Stimulated activated naive CD8-positive, alpha-beta T cell treated with anti-CD3 and anti-CD28 coated beads, Interleukin-15, Interleukin-2, amounts not matched to agents 100 ng/mL and 50 ng/mL, for 24 hours (primary cell): Measurements from ENCODE around the gene DTWD1.
"Not testable (repeated sequence)": the region's sequence is repeated elsewhere in the genome, so short reads cannot be mapped to it uniquely, and the experiment has no call there.

Experiments used
- H3K27ac Mint-ChIP-seq: one replicate; pipeline ENCODE4 v1.8.0; 2021; ENCODE audit warnings: mild to moderate bottlenecking, mixed read lengths
- H3K27me3 Mint-ChIP-seq: one replicate; pipeline ENCODE4 v1.8.0; 2021; ENCODE audit warnings: mixed read lengths
- H3K36me3 Mint-ChIP-seq: one replicate; pipeline ENCODE4 v1.8.0; 2021; ENCODE audit warnings: low read depth, mixed read lengths
- H3K4me1 Mint-ChIP-seq: one replicate; pipeline ENCODE4 v1.8.0; 2021; ENCODE audit warnings: low read depth, mixed read lengths
- H3K4me3 Mint-ChIP-seq: one replicate; pipeline ENCODE4 v1.8.0; 2021; ENCODE audit warnings: mild to moderate bottlenecking, mixed read lengths
- H3K9me3 Mint-ChIP-seq: one replicate; pipeline ENCODE4 v1.8.0; 2021; ENCODE audit warnings: mixed read lengths

DTWD1 gene

GRCh38 chr15:49624056-49624455 is 3.2 kb downstream of the DTWD1 start:
- no peaks in the 10 kb centered on the region for H3K27me3 Mint-ChIP-seq
- peaks cover 40% of the 10 kb centered on the region for H3K4me1 Mint-ChIP-seq
- no peak overlapping the region for H3K4me3 Mint-ChIP-seq
- H3K36me3 Mint-ChIP-seq: peaks cover 33% of the 10 kb centered on the region
- H3K27ac Mint-ChIP-seq: no peak overlapping the region
- peaks cover 7% of the 10 kb centered on the region for H3K9me3 Mint-ChIP-seq

- H3K4me1 Mint-ChIP-seq: peaks cover 28% of the 10 kb centered on the region
- no peak overlapping the region for H3K4me3 Mint-ChIP-seq
- peaks cover 43% of the 10 kb centered on the region for H3K36me3 Mint-ChIP-seq
- no peak overlapping the region for H3K27ac Mint-ChIP-seq
- H3K9me3 Mint-ChIP-seq: peaks cover 7% of the 10 kb centered on the region
- no peaks in the 10 kb centered on the region for H3K27me3 Mint-ChIP-seq
Observed at GRCh38 chr15:49625460-49626036, 4.7 kb downstream of the DTWD1 start.

GRCh38 chr15:49627407-49627877 is 6.6 kb downstream of the DTWD1 start:
- Mint-ChIP-seq H3K27ac (no peak overlapping the region), H3K4me3 (no peak overlapping the region), H3K4me1 (peaks cover 16% of the 10 kb centered on the region), H3K27me3 (no peaks in the 10 kb centered on the region), H3K36me3 (peaks cover 43% of the 10 kb centered on the region), H3K9me3 (peaks cover 7% of the 10 kb centered on the region)

- Mint-ChIP-seq H3K36me3 (peaks cover 42% of the 10 kb centered on the region), H3K4me3 (no peak overlapping the region), H3K4me1 (peaks cover 7% of the 10 kb centered on the region), H3K9me3 (peaks cover 7% of the 10 kb centered on the region), H3K27ac (no peak overlapping the region), H3K27me3 (no peaks in the 10 kb centered on the region)
Observed at GRCh38 chr15:49628379-49628778, 7.5 kb downstream of the DTWD1 start.

GRCh38 chr15:49637857-49638256 is 17.0 kb downstream of the DTWD1 start:
- Mint-ChIP-seq H3K4me1 (peaks cover 3% of the 10 kb centered on the region), H3K27ac (no peak overlapping the region), H3K9me3 (no peaks in the 10 kb centered on the region), H3K36me3 (peaks cover 45% of the 10 kb centered on the region), H3K4me3 (no peak overlapping the region), H3K27me3 (no peaks in the 10 kb centered on the region)

- Mint-ChIP-seq H3K27ac (no peak overlapping the region), H3K4me1 (no peaks in the 10 kb centered on the region), H3K9me3 (peaks cover 3% of the 10 kb centered on the region), H3K4me3 (no peak overlapping the region), H3K27me3 (no peaks in the 10 kb centered on the region), H3K36me3 (peaks cover 34% of the 10 kb centered on the region)
Observed at GRCh38 chr15:49644364-49644794, 23.5 kb downstream of the DTWD1 start.

- peaks cover 3% of the 10 kb centered on the region for H3K9me3 Mint-ChIP-seq
- no peaks in the 10 kb centered on the region for H3K27me3 Mint-ChIP-seq
Observed at GRCh38 chr15:49645277-49645676, 24.4 kb downstream of the DTWD1 start.

GRCh38 chr15:49645941-49646340 is 25.1 kb downstream of the DTWD1 start:
- Mint-ChIP-seq H3K27ac (no peak overlapping the region), H3K4me1 (no peaks in the 10 kb centered on the region), H3K9me3 (peaks cover 3% of the 10 kb centered on the region), H3K27me3 (no peaks in the 10 kb centered on the region), H3K36me3 (peaks cover 30% of the 10 kb centered on the region), H3K4me3 (no peak overlapping the region)

More at GRCh38 chr15:49645277-49645676, 24.4 kb downstream of the DTWD1 start:
- no peaks in the 10 kb centered on the region for H3K4me1 Mint-ChIP-seq
- peaks cover 34% of the 10 kb centered on the region for H3K36me3 Mint-ChIP-seq
- no peak overlapping the region for H3K4me3 Mint-ChIP-seq
- H3K27ac Mint-ChIP-seq: no peak overlapping the region

- peaks cover 3% of the 10 kb centered on the region for H3K9me3 Mint-ChIP-seq
- H3K27me3 Mint-ChIP-seq: no peaks in the 10 kb centered on the region
- no peaks in the 10 kb centered on the region for H3K4me1 Mint-ChIP-seq
- no peak overlapping the region for H3K4me3 Mint-ChIP-seq
- H3K27ac Mint-ChIP-seq: no peak overlapping the region
- H3K36me3 Mint-ChIP-seq: peaks cover 25% of the 10 kb centered on the region
Observed at GRCh38 chr15:49646891-49647290, 26.0 kb downstream of the DTWD1 start.

- Mint-ChIP-seq H3K4me1 (no peaks in the 10 kb centered on the region), H3K27me3 (no peaks in the 10 kb centered on the region), H3K9me3 (peaks cover 25% of the 10 kb centered on the region), H3K4me3 (no peak overlapping the region), H3K27ac (no peak overlapping the region), H3K36me3 (peaks cover 8% of the 10 kb centered on the region)
Observed at GRCh38 chr15:49649987-49650386, 29.1 kb downstream of the DTWD1 start.

GRCh38 chr15:49650676-49651075 is 29.8 kb downstream of the DTWD1 start:
- Mint-ChIP-seq H3K4me1 (no peaks in the 10 kb centered on the region), H3K36me3 (peaks cover 4% of the 10 kb centered on the region), H3K27ac (no peak overlapping the region), H3K9me3 (peaks cover 25% of the 10 kb centered on the region), H3K27me3 (no peaks in the 10 kb centered on the region), H3K4me3 (no peak overlapping the region)

GRCh38 chr15:49652922-49653321 is 32.1 kb downstream of the DTWD1 start:
- no peak overlapping the region for H3K4me3 Mint-ChIP-seq
- peaks cover 2% of the 10 kb centered on the region for H3K27me3 Mint-ChIP-seq
- peaks cover 24% of the 10 kb centered on the region for H3K9me3 Mint-ChIP-seq
- no peak overlapping the region for H3K27ac Mint-ChIP-seq
- no peaks in the 10 kb centered on the region for H3K36me3 Mint-ChIP-seq
- no peaks in the 10 kb centered on the region for H3K4me1 Mint-ChIP-seq

GRCh38 chr15:49656734-49657133 is 35.9 kb downstream of the DTWD1 start:
- Mint-ChIP-seq H3K4me3 (no peak overlapping the region), H3K9me3 (peaks cover 30% of the 10 kb centered on the region), H3K4me1 (no peaks in the 10 kb centered on the region), H3K27ac (no peak overlapping the region), H3K36me3 (no peaks in the 10 kb centered on the region), H3K27me3 (peaks cover 19% of the 10 kb centered on the region)

GRCh38 chr15:49664716-49665115 is 43.9 kb downstream of the DTWD1 start:
- Mint-ChIP-seq H3K36me3 (no peaks in the 10 kb centered on the region), H3K4me3 (no peak overlapping the region), H3K27me3 (peaks cover 27% of the 10 kb centered on the region), H3K27ac (no peak overlapping the region), H3K4me1 (no peaks in the 10 kb centered on the region), H3K9me3 (no peaks in the 10 kb centered on the region)

GRCh38 chr15:49666486-49666885 is 45.6 kb downstream of the DTWD1 start:
- not testable (repeated sequence) for H3K9me3 Mint-ChIP-seq

GRCh38 chr15:49669288-49669687 is 48.4 kb downstream of the DTWD1 start:
- no peak overlapping the region for H3K4me3 Mint-ChIP-seq
- no peak overlapping the region for H3K27ac Mint-ChIP-seq
- H3K4me1 Mint-ChIP-seq: no peaks in the 10 kb centered on the region
- no peaks in the 10 kb centered on the region for H3K9me3 Mint-ChIP-seq
- H3K36me3 Mint-ChIP-seq: no peaks in the 10 kb centered on the region
- H3K27me3 Mint-ChIP-seq: peaks cover 13% of the 10 kb centered on the region

More at GRCh38 chr15:49666486-49666885, 45.6 kb downstream of the DTWD1 start:
- H3K27ac Mint-ChIP-seq, H3K4me1 Mint-ChIP-seq, H3K36me3 Mint-ChIP-seq, H3K4me3 Mint-ChIP-seq: not testable (repeated sequence)
- peaks cover 18% of the 10 kb centered on the region for H3K27me3 Mint-ChIP-seq
